GM18868 (cell line): ENCODE results near the gene THAP6.
"Not testable (repeated sequence)": the region's sequence is repeated elsewhere in the genome, so short reads cannot be mapped to it uniquely, and the experiment has no call there.

ENCODE experiments used
- ATAC-seq: cut with Tn5 transposase; IDR thresholded peaks from one replicate; pipeline ENCODE4 v1.9.1; 2021; ENCODE audit warnings: mild to moderate bottlenecking, moderate library complexity; ENCODE audit not compliant: unreplicated experiment

THAP6 gene, protein sequence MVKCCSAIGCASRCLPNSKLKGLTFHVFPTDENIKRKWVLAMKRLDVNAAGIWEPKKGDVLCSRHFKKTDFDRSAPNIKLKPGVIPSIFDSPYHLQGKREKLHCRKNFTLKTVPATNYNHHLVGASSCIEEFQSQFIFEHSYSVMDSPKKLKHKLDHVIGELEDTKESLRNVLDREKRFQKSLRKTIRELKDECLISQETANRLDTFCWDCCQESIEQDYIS

DNA sequence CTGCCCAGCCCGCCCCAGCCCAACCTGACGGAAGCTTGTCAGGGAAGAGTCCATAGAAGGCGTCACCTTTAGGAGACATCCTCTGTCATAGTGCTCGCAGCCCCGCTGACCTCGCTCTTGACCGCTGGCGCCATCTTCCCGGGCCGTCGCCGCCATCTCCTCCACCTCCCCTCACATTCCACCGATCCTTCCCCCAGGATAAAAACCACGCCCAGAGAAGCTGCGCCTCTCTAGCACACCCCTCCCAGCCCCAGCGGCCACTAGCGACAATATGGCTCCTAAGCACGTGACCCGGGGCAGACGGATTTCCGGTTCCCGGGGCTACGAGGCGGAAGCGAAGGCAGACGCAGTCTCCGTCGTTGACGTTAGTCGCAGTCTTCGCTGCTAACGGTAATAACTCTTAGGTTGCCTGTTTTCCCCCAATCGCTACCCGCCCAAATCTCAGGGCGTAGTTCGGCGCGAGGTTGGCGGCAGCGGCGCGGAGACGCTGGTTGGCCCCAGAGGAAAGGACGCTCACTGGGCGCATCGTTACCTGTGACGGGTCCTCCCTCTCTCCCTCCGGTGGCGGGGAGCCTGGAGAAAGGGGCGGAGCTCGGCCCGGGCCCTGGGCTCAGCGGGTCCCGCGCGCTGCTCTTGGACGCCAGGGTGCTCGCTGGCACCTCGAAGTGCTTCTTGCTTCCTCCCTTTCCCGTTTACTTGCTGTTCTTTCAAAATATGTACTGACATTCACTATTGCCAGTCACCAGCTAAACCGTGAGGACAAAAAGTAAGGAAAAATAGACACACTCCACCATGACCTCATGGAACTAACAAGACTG is at the start of gene THAP6, which contains the start of gene RCHY1:
TSS of gene THAP6 (plus strand) at position 343 of the 818 bp plus-strand sequence. CDS start 980 bp downstream, outside the sequence.
TSS of gene RCHY1 (minus strand) at position 273 of the 818 bp plus-strand sequence. CDS start at position 156, 117 bp downstream.
- peak; percentile 94 for ATAC-seq

DNA sequence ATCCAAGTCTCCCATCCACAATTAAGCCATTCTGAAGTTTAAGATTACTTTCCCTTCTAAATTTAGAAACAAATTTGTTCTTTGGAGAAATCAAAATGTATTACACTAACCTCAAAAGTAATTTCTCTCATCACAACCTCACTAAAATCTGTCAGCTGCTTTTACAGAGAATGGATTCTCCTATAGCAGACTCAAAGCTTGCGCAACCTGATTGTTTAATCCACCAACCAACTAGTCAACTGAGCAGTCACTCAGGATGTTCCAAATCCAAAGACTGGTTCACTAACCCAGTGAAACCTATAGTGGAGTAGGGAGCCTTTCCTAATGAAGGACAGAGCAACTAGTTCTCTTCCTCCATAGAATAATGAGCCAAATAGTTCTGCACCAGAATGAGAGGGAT is 44.4 kb upstream of the THAP6 start:
- no peak for ATAC-seq

DNA sequence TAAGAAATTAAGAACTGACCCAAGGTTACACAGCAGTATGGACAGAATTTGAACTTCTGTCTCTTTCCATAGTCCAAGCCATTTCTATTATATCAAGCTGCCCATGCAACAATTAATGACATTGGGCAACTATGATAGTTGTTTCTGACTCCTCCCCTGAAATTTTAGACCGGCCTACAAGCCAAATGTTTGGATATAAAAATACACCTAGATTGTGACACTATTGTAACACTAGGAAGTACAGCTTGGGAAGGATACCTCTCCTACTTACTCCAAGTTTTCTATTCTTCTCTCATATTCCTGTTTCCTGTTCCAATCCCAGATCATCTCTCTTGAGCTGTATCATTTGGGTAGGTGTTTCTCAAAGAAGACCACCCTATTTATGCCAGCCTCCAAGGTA is 43.5 kb upstream of the THAP6 start:
- ATAC-seq, result no peak

GRCh38 chr4:75477201-75477600 is 37.1 kb upstream of the THAP6 start:
- ATAC-seq, result no peak

- no peak for ATAC-seq
Measured at GRCh38 chr4:75484190-75484589, 30.1 kb upstream of the THAP6 start.

DNA sequence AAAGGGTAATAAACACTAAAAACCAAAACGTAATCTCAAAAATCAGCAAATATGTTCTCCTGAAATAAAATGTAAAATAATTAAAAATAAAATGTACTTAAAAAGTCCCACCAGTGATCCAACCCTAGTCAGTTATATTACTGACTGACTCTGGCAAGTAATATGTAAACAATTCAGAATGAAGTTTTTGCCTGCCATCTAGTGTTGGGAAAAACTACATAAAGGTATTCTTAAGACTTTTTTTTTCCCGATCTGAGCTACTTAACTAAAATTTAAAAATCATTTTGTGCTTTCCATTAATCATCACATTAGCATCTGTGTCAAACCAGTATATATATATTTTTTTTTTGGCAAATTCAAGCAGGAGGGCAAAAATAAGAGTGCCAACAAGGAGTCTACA is 24.1 kb upstream of the THAP6 start:
- ATAC-seq, result no peak

GRCh38 chr4:75494563-75494962 is 19.7 kb upstream of the THAP6 start:
- ATAC-seq, result no peak

DNA sequence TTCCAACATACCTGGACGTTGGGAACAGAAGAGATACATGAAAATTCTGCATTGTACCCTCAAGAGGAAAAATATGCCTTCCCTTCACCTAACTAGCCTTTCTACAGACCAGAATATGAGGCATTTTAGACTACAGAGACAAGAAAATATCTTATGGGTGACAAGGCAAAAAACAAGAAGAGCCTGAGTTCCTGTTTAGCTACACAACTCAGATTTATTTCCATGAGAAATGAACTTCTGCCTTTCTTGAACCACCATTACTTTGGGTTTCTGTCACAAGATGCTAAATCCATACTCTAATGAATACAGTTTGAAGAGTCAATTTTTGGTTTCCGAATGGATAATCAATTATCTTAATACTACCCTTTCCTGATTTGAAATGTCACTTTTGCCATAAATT is 18.8 kb upstream of the THAP6 start:
- no peak for ATAC-seq

- ATAC-seq, result no peak
Measured at GRCh38 chr4:75496406-75496805, 17.9 kb upstream of the THAP6 start.

- no peak for ATAC-seq
Measured at GRCh38 chr4:75497133-75497532, 17.1 kb upstream of the THAP6 start.

DNA sequence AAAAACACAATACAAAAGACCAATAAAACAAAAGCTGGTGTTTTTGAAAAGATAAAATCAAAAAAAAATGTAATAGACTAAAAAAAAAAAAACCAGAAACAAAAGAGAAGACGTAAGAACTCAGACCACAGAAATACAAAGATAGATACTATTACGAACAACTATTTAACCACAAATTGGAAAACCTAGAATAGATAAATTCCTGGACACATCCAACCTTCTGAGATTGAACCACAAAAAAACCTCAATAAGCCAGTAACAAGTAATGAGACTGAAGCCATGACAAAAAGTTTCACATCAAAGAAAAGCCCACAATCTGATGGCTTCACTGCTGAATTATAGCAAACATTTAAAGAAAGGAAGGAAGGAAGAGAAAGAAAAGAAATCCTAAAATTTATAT is 16.2 kb upstream of the THAP6 start:
- no peak for ATAC-seq

DNA sequence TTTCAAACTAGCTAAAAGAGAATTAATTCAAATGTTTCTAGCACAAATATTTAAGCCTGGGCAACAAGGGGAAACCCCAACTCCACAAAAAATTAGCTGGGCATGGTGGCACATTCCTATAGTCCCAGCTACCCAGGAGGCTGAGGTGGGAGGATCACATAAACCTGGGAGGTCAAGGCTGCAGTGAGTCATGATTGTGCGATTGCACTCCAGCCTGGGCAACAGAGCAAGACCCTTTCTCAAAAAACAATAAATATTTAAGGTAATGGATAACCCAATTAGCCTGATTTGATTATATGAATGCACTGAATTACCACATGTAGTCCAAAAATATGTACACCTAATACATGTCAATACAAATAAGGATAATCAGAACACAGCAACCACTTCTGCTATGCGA is 14.4 kb upstream of the THAP6 start:
- ATAC-seq, result no peak

DNA sequence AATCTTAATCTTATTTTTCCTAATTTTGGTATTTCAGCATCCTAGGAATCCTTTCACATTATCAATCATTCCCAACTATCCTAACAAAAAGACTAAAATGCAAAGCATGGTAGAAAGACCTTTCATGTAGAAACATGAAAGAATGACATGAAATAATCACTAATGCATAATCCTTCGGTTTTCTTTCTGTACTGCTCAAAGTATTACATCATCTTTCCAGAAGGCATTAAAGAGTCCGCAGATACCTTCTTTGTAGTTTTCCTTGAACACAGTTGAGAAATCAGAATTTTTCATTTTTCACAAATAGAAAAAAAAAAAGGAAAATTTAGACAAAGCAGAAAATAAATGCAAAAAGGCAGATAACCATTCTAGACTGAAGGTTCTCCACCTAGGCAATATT is 11.6 kb upstream of the THAP6 start:
- no peak for ATAC-seq

DNA sequence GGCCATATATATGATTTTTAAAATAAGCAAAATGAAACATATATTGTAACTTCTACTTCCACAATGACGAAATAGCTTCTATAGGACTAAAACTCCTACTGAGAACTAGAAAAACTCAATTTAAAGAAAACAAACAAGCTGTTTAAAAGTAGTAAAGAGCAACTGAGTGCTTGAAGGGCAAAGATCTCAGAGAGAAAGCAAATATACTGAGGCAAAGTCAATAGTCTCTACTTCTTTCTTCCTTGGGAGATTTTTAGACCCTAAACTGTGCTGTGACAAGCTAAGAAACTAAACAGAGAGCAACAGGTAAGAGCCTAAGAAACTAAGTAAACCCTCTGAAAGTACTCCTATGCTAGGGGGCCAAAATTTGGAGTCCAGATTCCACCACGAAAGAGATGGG is 8.6 kb upstream of the THAP6 start:
- no peak for ATAC-seq

DNA sequence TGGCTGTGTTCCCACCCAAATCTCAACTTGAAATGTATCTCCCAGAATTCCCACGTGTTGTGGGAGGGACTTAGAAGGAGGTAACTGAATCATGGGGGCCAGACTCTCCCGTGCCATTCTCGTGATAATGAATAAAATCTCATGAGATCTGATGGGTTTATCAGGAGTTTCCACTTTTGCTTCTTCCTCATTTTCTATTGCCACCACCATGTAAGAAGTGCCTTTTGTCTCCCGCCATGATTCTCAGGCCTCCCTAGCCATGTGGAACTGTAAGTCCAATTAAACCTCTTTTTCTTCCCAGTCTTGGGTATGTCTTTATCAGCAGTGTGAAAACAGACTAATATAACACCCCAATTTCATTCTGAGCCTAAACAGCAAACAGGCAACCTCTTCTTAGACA is 4.7 kb upstream of the THAP6 start:
- ATAC-seq, result not testable (repeated sequence)

DNA sequence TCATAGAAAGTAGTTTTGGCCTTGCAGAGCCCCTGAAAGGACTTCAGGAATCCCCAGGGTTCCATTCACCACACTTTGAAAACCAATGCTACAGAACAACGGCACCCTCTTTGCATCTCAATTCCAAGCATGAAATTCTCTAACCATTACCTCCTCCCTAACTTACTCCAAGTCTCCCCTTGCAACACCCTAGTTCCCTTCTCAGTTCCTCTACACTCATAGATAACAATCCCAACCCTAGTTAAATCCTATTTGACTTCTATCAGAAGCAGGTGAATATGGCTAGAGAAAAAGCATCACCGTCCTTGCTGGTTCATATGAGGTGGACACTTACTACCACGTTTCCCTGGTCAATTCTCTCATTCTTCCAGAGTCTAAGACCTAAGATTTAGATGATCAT is 2.4 kb upstream of the THAP6 start:
- ATAC-seq, result no peak

- ATAC-seq, result no peak
Measured at GRCh38 chr4:75512386-75513211, 1.7 kb upstream of the THAP6 start.

GRCh38 chr4:75513526-75514130 is 645 bp upstream of the THAP6 start:
- peak; percentile 0 for ATAC-seq

GRCh38 chr4:75514949-75515612 is 808 bp downstream of the THAP6 start:
- peak; percentile 1 for ATAC-seq

DNA sequence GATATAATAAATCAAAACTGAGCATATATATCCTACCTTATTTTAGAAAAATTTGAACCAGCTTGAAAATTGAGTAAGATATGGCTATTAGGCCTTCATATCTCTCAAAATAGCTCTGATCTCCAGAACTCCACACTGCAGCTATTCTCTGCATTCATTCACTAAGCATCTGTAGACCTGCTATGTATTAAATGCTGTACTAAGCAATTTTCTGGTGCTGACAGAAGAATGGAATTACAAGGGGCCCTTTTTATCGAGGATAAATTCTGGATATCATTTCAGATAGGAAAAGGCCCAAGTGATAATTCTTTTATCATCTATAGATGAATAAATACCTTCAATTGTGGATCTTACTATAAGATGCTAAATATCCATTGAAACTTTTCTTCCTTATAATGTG is 1.9 kb downstream of the THAP6 start:
- no peak for ATAC-seq

- not testable (repeated sequence) for ATAC-seq
Measured at GRCh38 chr4:75519452-75519851, 5.2 kb downstream of the THAP6 start.
